Vagina (tissue), 2 donors: Measurements from ENCODE around the gene MEMO1.

Experiments used
- POLR2A ChIP-seq, 2 donors: fragments of 450-650 bp; IDR thresholded peaks; one replicate each; pipeline ENCODE4 v1.6.1; 2017; ENCODE audit warnings: antibody characterized with exemption in 2 of 2, mild to moderate bottlenecking in 2 of 2, moderate library complexity in 2 of 2
- POLR2AphosphoS5 ChIP-seq, 2 donors: sonication (generic); formaldehyde crosslinking; IDR thresholded peaks; one replicate each; pipeline ENCODE4 v1.9.0; 2017; ENCODE audit warnings: antibody characterized with exemption in 2 of 2, mild to moderate bottlenecking in 2 of 2, low read depth in 1 of 2; ENCODE audit not compliant: insufficient read depth in 1 of 2

- TF ChIP-seq POLR2AphosphoS5 (IDR thresholded peaks at IDR 0.05; ENCODE audit: insufficient read depth in 1 of 2, low read depth in 1 of 2) (no peak), POLR2A (IDR thresholded peaks at IDR 0.05) (no peak)
Observed at GRCh38 chr2:31831585-31831984, 179.2 kb downstream of the MEMO1 start.
